Raji (cell line): ENCODE results near the gene KLHL12.

Experiments used
- POLR2A ChIP-seq: IDR thresholded peaks from 2 replicates; pipeline ENCODE4 v1.6.1; 2011; ENCODE audit warnings: low read depth, low read length, control low read depth; ENCODE audit not compliant: insufficient read depth

KLHL12 gene

GRCh38 chr1:202915146-202915545, 11.9 kb downstream of the KLHL12 start:
- no peak for TF ChIP-seq POLR2A

DNA sequence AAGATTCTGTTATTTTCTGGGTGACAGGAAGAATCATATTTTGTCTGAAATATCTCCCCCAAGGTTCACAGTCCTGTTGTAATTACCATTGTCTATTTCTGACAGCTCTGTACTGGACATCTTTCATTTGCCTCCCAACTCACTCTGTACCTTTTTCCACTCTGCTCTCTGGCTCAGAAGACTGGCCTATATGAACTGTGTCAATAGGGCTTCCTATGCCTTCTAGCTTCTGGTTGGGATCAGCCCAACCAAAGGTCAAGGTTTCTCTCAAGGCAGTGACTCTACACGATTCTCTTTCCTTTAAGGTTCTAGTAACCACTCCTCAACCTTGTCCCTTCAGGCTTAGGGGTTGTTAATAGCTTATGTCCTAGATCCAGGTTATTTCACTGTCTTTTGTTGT, 17.5 kb downstream of the KLHL12 start:
- TF ChIP-seq POLR2A, result no peak

- TF ChIP-seq POLR2A, result no peak
Measured at GRCh38 chr1:202908998-202909397, 18.0 kb downstream of the KLHL12 start.

DNA sequence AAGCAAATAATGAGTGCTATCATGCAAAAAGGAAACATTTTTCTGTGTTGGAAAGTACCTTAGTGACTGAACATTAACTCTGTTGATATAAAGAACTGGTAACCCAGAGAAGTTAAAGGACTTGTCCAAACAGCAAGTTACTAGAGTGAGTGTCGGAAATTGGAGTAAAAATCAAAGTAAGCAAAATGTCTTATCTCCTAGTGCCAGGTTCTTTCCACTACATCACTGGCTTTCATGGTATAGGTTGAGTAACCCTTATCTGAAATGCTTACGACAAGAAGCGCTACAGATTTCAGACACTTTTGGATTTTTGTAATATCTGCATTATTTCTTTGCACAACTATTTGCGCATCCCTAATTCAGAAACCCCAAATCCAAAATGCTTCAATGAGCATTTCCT, 21.7 kb downstream of the KLHL12 start:
- TF ChIP-seq POLR2A, result no peak

DNA sequence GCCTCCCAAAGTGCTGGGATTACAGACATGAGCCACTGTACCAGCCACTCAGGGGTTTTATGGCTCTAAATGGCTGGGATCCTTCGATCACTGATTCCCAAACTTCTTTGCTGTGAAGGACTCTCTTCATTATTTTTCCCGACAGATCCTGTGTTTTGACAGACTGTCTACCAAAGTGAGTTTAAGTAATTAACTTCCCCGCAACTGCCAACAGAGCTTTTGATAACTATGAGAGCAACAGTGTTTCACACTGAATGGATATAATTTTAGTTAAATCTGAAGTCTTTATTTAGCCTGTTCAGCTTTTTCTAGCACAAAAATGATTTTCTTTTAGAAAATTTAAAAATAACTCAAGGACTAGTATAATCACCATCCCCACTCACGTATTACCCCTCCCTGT, 25.5 kb downstream of the KLHL12 start:
- no peak for TF ChIP-seq POLR2A

- TF ChIP-seq POLR2A, result no peak
Measured at GRCh38 chr1:202892501-202892900, 34.5 kb downstream of the KLHL12 start.

GRCh38 chr1:202890392-202890791, 36.6 kb downstream of the KLHL12 start:
- TF ChIP-seq POLR2A, result no peak

GRCh38 chr1:202888531-202889360, 38.3 kb downstream of the KLHL12 start, which contains the start of gene RABIF:
Gene RABIF (minus strand): TSS chr1:202889149. CDS start chr1:202889098, 51 bp downstream.
- TF ChIP-seq POLR2A, result peak; percentile 98

- TF ChIP-seq POLR2A, result no peak
Measured at GRCh38 chr1:202888221-202888530, 38.9 kb downstream of the KLHL12 start.

- TF ChIP-seq POLR2A, result no peak
Measured at GRCh38 chr1:202880961-202881460, 46.0 kb downstream of the KLHL12 start.

DNA sequence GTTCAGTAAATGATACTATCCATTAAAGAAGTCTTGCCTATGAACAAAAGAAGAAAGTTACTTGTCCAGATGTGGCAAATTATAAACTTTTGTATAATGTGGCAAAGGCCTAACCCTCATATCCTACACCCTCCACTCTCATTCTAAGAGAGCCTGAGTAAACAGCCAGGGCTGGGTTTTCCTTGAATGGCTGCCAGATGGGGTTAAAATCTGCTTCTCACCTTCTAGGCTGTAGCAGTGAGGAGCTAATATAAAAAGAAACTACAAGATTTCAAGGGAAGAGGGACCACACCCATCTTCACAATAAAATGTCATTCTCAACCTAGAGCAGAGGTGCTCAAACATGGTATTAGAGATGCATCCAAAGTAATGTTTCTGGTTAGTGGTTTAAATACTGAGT, 47.0 kb downstream of the KLHL12 start:
- no peak for TF ChIP-seq POLR2A

DNA sequence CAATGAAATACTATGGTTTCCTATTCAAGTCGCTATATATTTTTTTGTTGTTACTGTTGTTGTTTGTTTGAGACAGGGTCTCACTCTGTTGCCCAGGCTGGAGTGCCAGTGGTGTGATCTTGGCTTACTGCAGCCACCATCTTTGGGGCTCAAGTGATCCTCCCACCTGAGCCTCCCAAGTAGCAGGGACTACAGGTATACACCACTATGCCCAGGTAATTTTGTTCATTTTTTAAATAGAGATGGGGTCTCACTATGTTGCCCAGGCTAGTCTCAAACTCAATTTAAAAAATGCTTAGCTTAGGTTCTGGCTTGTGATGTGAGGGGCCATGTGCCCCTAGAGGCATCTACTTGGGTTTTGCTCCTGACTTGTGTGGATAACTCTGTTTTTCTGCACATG, 47.9 kb downstream of the KLHL12 start:
- TF ChIP-seq POLR2A, result no peak

- TF ChIP-seq POLR2A, result no peak
Measured at GRCh38 chr1:202873026-202873425, 54.0 kb downstream of the KLHL12 start.

DNA sequence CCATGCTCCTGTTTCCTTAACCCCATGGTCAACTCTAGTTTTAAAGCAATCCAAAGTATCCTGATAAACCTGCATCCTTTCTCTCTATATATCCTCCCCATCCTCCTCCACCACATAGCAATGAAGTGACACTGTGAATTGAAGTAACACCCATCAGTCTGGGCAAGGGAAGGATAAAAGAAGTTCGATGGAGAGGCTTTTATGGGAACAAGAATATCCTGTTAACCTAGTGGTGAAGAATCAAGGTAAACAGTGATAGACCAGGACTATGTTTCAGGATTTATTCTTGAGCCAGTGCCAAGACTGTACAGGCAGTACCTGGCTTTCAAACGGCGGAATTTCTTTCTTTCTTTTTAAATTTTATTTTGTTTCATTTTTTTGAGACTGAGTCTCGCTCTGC, 55.7 kb downstream of the KLHL12 start:
- no peak for TF ChIP-seq POLR2A

- no peak for TF ChIP-seq POLR2A
Measured at GRCh38 chr1:202862679-202863560, 64.1 kb downstream of the KLHL12 start.

GRCh38 chr1:202861420-202862132, 65.5 kb downstream of the KLHL12 start:
- no peak for TF ChIP-seq POLR2A
